HG02763 (cell line): ENCODE data around the gene LRRC28.

ENCODE experiments used
- ATAC-seq: cut with Tn5 transposase; IDR thresholded peaks from one replicate; pipeline ENCODE4 v1.9.1; 2021; ENCODE audit warnings: mild to moderate bottlenecking, moderate library complexity; ENCODE audit not compliant: unreplicated experiment

The LRRC28 gene

GRCh38 chr15:99433026-99433756, 181.9 kb downstream of the LRRC28 start:
- ATAC-seq = no peak

- ATAC-seq = no peak
Measured at GRCh38 chr15:99433757-99434450, 182.6 kb downstream of the LRRC28 start.

GRCh38 chr15:99434506-99435112, 183.3 kb downstream of the LRRC28 start:
- ATAC-seq = no peak

- ATAC-seq = no peak
Measured at GRCh38 chr15:99435113-99435695, 183.9 kb downstream of the LRRC28 start.

GRCh38 chr15:99435877-99436541, 184.7 kb downstream of the LRRC28 start:
- ATAC-seq = no peak

- no peak for ATAC-seq
Measured at GRCh38 chr15:99436542-99437314, 185.4 kb downstream of the LRRC28 start.

GRCh38 chr15:99437315-99438223, 186.3 kb downstream of the LRRC28 start:
- ATAC-seq = no peak

- ATAC-seq = no peak
Measured at GRCh38 chr15:99438224-99438585, 186.9 kb downstream of the LRRC28 start.

GRCh38 chr15:99438691-99439523, 187.6 kb downstream of the LRRC28 start:
- no peak for ATAC-seq

GRCh38 chr15:99439524-99439835, 188.2 kb downstream of the LRRC28 start:
- no peak for ATAC-seq

GRCh38 chr15:99440029-99440428, 188.7 kb downstream of the LRRC28 start:
- no peak for ATAC-seq
